Endothelial cell of umbilical vein (primary cell): ENCODE data around the gene ELF4. TPM values are rescaled to one million over a fixed set of nuclear protein-coding genes. Genes with fewer than 3 reads are reported as not detected.

ENCODE experiments used
- BruUV-seq: library from RNA; stranded (reverse); fragments of 400-500 nt; replicated peaks from 2 replicates; lab custom pipeline; 2021; lab: Mats Ljungman, UMichigan
- CTCF ChIA-PET: fragments of 300-600, 350-600 bp; sonication (Branson Sonifier 250); formaldehyde crosslinking; loops from one replicate; lab custom pipeline; 2021; ENCODE audit warnings: antibody characterized with exemption, inconsistent platforms; lab: Charles Lee
- POLR2A ChIA-PET: fragments of 300-600, 350-600 bp; sonication (Branson Sonifier 250); formaldehyde crosslinking; loops from one replicate; lab custom pipeline; 2021; ENCODE audit warnings: antibody characterized with exemption, inconsistent platforms; lab: Charles Lee
- DNase-seq: peaks from one replicate; pipeline ENCODE4 v3.0.0-alpha.2; 2011; ENCODE audit warnings: low read depth, low spot score
- FAIRE-seq: peaks from 2 replicates; lab custom pipeline; 2011; peaks lifted over from hg19 to GRCh38; lab: Jason Lieb, UNC
- H2AFZ ChIP-seq: 2 replicates; pipeline ENCODE4 v1.6.0; 2012; ENCODE audit warnings: low read depth, low read length, control low read depth, inconsistent platforms
- H3K27ac ChIP-seq: 2 replicates; pipeline ENCODE4 v1.5.1; 2011; ENCODE audit warnings: low read depth, mild to moderate bottlenecking, control low read depth, low read length, moderate library complexity; ENCODE audit not compliant: insufficient read depth
- H3K27me3 ChIP-seq, 2 experiments: 2 replicates each; pipeline versions ENCODE4 v1.6.0 to v1.6.1; 2011; ENCODE audit warnings: low read length in 2 of 2, mixed read lengths in 1 of 2; ENCODE audit not compliant: control insufficient read depth in 2 of 2, insufficient read depth in 2 of 2
- H3K36me3 ChIP-seq, 2 experiments: 2 replicates in 1 of 2; 3 replicates in 1 of 2; pipeline ENCODE4 v1.5.1; 2011; ENCODE audit warnings: low read length in 2 of 2, mild to moderate bottlenecking in 1 of 2, moderate library complexity in 1 of 2; ENCODE audit not compliant: control insufficient read depth in 2 of 2, insufficient read depth in 2 of 2; ENCODE audit errors: extremely low read depth in 1 of 2
- H3K4me1 ChIP-seq: 3 replicates; pipeline ENCODE4 v1.5.1; 2011; ENCODE audit warnings: mild to moderate bottlenecking, low read length; ENCODE audit not compliant: control insufficient read depth, insufficient read depth; ENCODE audit errors: extremely low read depth
- H3K4me2 ChIP-seq: 2 replicates; pipeline ENCODE4 v1.6.1; 2011; ENCODE audit warnings: low read length, control low read depth, mixed read lengths; ENCODE audit not compliant: insufficient read depth
- H3K4me3 ChIP-seq, 3 experiments: fragments of 200-600 bp in 1 of 3; sonication (generic), shearing (Covaris generic) in 1 of 3; replicated peaks in 1 of 3; 2 replicates each; pipeline ENCODE4 v1.5.1; 2011 to 2016; ENCODE audit warnings: control low read depth in 3 of 3, low read length in 3 of 3, mild to moderate bottlenecking in 2 of 3, inconsistent platforms in 1 of 3, low read depth in 1 of 3, moderate library complexity in 1 of 3; ENCODE audit not compliant: insufficient read depth in 1 of 3
- H3K79me2 ChIP-seq: 2 replicates; pipeline ENCODE4 v1.6.0; 2012; ENCODE audit warnings: low read length, inconsistent platforms; ENCODE audit not compliant: control insufficient read depth, insufficient read depth
- H3K9ac ChIP-seq: replicated peaks from 2 replicates; pipeline ENCODE3; 2011; ENCODE audit warnings: low read length, control low read depth; ENCODE audit not compliant: insufficient read depth; ENCODE audit errors: extremely low read depth
- H3K9me1 ChIP-seq: replicated peaks from 3 replicates; pipeline ENCODE4 v1.6.0; 2011; ENCODE audit warnings: mild to moderate bottlenecking, low read length; ENCODE audit not compliant: control insufficient read depth, insufficient read depth; ENCODE audit errors: extremely low read depth
- H3K9me3 ChIP-seq: replicated peaks from 2 replicates; pipeline ENCODE4 v1.5.1; 2012; ENCODE audit warnings: low read length, inconsistent platforms; ENCODE audit not compliant: control insufficient read depth, insufficient read depth
- H4K20me1 ChIP-seq: replicated peaks from 2 replicates; pipeline ENCODE3; 2011; ENCODE audit warnings: mild to moderate bottlenecking, low read length; ENCODE audit not compliant: control insufficient read depth, insufficient read depth; ENCODE audit errors: extremely low read depth
- CTCF ChIP-seq, 2 donors: IDR thresholded peaks; 1 replicate in 1 of 2; 2 replicates in 1 of 2; pipeline ENCODE4 v1.5.1; 2011; ENCODE audit warnings: low read length in 2 of 2, mild to moderate bottlenecking in 2 of 2, moderate library complexity in 2 of 2, control low read depth in 1 of 2, inconsistent platforms in 1 of 2, low read depth in 1 of 2; ENCODE audit not compliant: insufficient read depth in 1 of 2; ENCODE audit errors: extremely low read depth in 1 of 2
- EZH2 ChIP-seq: IDR thresholded peaks from 2 replicates; pipeline ENCODE4 v1.6.1; 2012; ENCODE audit warnings: borderline replicate concordance, low read depth, mild to moderate bottlenecking, moderate library complexity, low read length, inconsistent platforms; ENCODE audit not compliant: severe bottlenecking
- FOS ChIP-seq: IDR thresholded peaks from 2 replicates; pipeline ENCODE4 v1.6.1; 2011; ENCODE audit warnings: mild to moderate bottlenecking, low read length, moderate library complexity, borderline replicate concordance; ENCODE audit not compliant: insufficient read depth
- GATA2 ChIP-seq: IDR thresholded peaks from 2 replicates; pipeline ENCODE4 v1.7.0; 2011; ENCODE audit warnings: low read depth, mild to moderate bottlenecking, moderate library complexity, mixed read lengths, low read length; ENCODE audit not compliant: insufficient read length, insufficient read depth
- JUN ChIP-seq: IDR thresholded peaks from 2 replicates; pipeline ENCODE4 v1.6.1; 2011; ENCODE audit warnings: borderline replicate concordance, low read depth; ENCODE audit not compliant: insufficient read length, insufficient read depth
- MAX ChIP-seq: IDR thresholded peaks from 2 replicates; pipeline ENCODE4 v1.6.1; 2011; ENCODE audit not compliant: insufficient read depth, insufficient read length
- MYC ChIP-seq: IDR thresholded peaks from one replicate; pipeline ENCODE4 v1.6.1; 2011; ENCODE audit warnings: mild to moderate bottlenecking, low read depth, low read length
- POLR2A ChIP-seq: IDR thresholded peaks from 2 replicates; pipeline ENCODE4 v1.6.1; 2012; ENCODE audit warnings: low read depth, mild to moderate bottlenecking, control low read depth, low read length
- POLR2AphosphoS5 ChIP-seq: IDR thresholded peaks from 2 replicates; pipeline ENCODE4 v1.6.1; 2012; ENCODE audit warnings: low read depth, mild to moderate bottlenecking, control low read depth, low read length, moderate library complexity; ENCODE audit not compliant: insufficient read depth
- dilution Hi-C: fragments of 300-500 bp; cut with MboI; formaldehyde crosslinking; loops from one replicate; pipeline ENCODE4 v1.15.0; 2019; ENCODE audit warnings: low sequenced_read_pairs; ENCODE audit not compliant: extremely low pct_ligation_motif_present
- intact Hi-C: fragments of 100-400 bp; cut with micrococcal nuclease; formaldehyde crosslinking; loops from one replicate; pipeline ENCODE4 v1.10.0; 2022
- polyA plus RNA-seq, 4 experiments: library from polyadenylated mRNA; depleted of rRNA in 3 of 4; stranded (reverse) in 3 of 4; unstranded in 1 of 4; fragments of >200 nt; gene quantifications; 2 replicates each; pipeline versions ENCODE4 v1.2.1 to v1.2.3, GENCODE V29; 2011 to 2012; ENCODE audit warnings: missing spikeins in 1 of 4
- total RNA-seq: library from RNA; stranded (reverse); gene quantifications from 2 replicates; pipeline ENCODE4 v1.2.3, GENCODE V29; 2021

ELF4 gene
- total and polyA plus RNA-seq, 2 donors (not counting 3 experiments of a cell fraction or from before 2014, with no cell fraction given): 31.9 to 33.4 TPM

- no peaks in the 10 kb centered on the region for H3K9me3 ChIP-seq
- CTCF ChIA-PET: interaction anchor here (1.0 to 1.3 kb wide), 3 partner anchors 15 to 114 kb away, joined by 3 to 5 read pairs (median 3); no protein-coding TSS in a partner anchor
- H3K27me3 ChIP-seq: no peaks in the 10 kb centered on the region
- no peak overlapping the region for H3K4me3 ChIP-seq
- no peak overlapping the region for H3K9ac ChIP-seq
- H3K4me2 ChIP-seq: no peak overlapping the region
- no TSS peak for BruUV-seq
- POLR2A ChIA-PET: no interaction called here
- no peak for DNase-seq
- no peak overlapping the region for H3K27ac ChIP-seq
- intact Hi-C loops (no loop called here), dilution Hi-C loops (no loop called here)
- FAIRE-seq: no peak
- TF ChIP-seq POLR2A (no peak), POLR2AphosphoS5 (no peak), EZH2 (no peak), CTCF (IDR thresholded peaks at IDR 0.05; ENCODE audit: extremely low read depth in 1 of 2, insufficient read depth in 1 of 2, low read depth in 1 of 2, low read length in 2 of 2) (no peak), MYC (no peak), FOS (no peak), JUN (no peak), GATA2 (no peak), MAX (no peak)
- no peaks in the 10 kb centered on the region for H3K9me1 ChIP-seq
- no peak overlapping the region for H2AFZ ChIP-seq
- no peaks in the 10 kb centered on the region for H3K4me1 ChIP-seq
- no peaks in the 10 kb centered on the region for H4K20me1 ChIP-seq
- peaks cover 0 to 13% of the 10 kb centered on the region in 2 experiments for H3K36me3 ChIP-seq
- no peaks in the 10 kb centered on the region for H3K79me2 ChIP-seq
Observed at GRCh38 chrX:130039847-130040246, 70.5 kb downstream of the ELF4 start.
